HG03469 (cell line): ENCODE results near the gene CCR2.
"Not testable (repeated sequence)": the region's sequence is repeated elsewhere in the genome, so short reads cannot be mapped to it uniquely, and the experiment has no call there.

Experiments used
- ATAC-seq: cut with Tn5 transposase; IDR thresholded peaks from one replicate; pipeline ENCODE4 v1.9.1; 2021; ENCODE audit warnings: mild to moderate bottlenecking, moderate library complexity, moderate number of reproducible peaks; ENCODE audit not compliant: unreplicated experiment

The CCR2 gene

GRCh38 chr3:46375814-46376213, 21.9 kb downstream of the CCR2 start:
- ATAC-seq, result no peak

- no peak for ATAC-seq
These were observed 24.6 kb downstream of the CCR2 start for GRCh38 chr3:46378426-46378942.

GRCh38 chr3:46380471-46381221, 26.7 kb downstream of the CCR2 start:
- ATAC-seq, result no peak

- no peak for ATAC-seq
These were observed 27.7 kb downstream of the CCR2 start for GRCh38 chr3:46381625-46382024.

- no peak for ATAC-seq
These were observed 29.5 kb downstream of the CCR2 start for GRCh38 chr3:46383211-46383950.

GRCh38 chr3:46383951-46384330, 30.0 kb downstream of the CCR2 start:
- no peak for ATAC-seq

- ATAC-seq, result no peak
These were observed 32.3 kb downstream of the CCR2 start for GRCh38 chr3:46386205-46386604.

GRCh38 chr3:46388847-46389246, 34.9 kb downstream of the CCR2 start:
- not testable (repeated sequence) for ATAC-seq

- no peak for ATAC-seq
These were observed 35.4 kb downstream of the CCR2 start for GRCh38 chr3:46389306-46389705.

GRCh38 chr3:46391526-46391925, 37.6 kb downstream of the CCR2 start:
- not testable (repeated sequence) for ATAC-seq

- ATAC-seq, result no peak
These were observed 39.1 kb downstream of the CCR2 start for GRCh38 chr3:46393011-46393410.

- ATAC-seq, result no peak
These were observed 39.9 kb downstream of the CCR2 start for GRCh38 chr3:46393554-46394434.

GRCh38 chr3:46395210-46395661, 41.3 kb downstream of the CCR2 start:
- ATAC-seq, result no peak

- ATAC-seq, result no peak
These were observed 42.0 kb downstream of the CCR2 start for GRCh38 chr3:46395766-46396530.

- ATAC-seq, result no peak
These were observed 43.2 kb downstream of the CCR2 start for GRCh38 chr3:46397111-46397510.

GRCh38 chr3:46398186-46398955, 44.5 kb downstream of the CCR2 start:
- ATAC-seq, result no peak

GRCh38 chr3:46399098-46399497, 45.2 kb downstream of the CCR2 start:
- no peak for ATAC-seq

- no peak for ATAC-seq
These were observed 45.6 kb downstream of the CCR2 start for GRCh38 chr3:46399557-46399956.

GRCh38 chr3:46400000-46400734, 46.3 kb downstream of the CCR2 start:
- no peak for ATAC-seq
